Activated CD8-positive, alpha-beta T cell treated with anti-CD3 and anti-CD28 coated beads, Interleukin-2, amount 10 ng/mL, durations not matched to agents 7 days and 5 days (primary cell): Measurements from ENCODE around the gene UBE4A. TPM values are rescaled to one million over a fixed set of nuclear protein-coding genes. Genes with fewer than 3 reads are reported as not detected.
A peak's percentile ranks its signal among the peaks of the same experiment; 100 is the strongest.

Experiments
- ATAC-seq: fragments of 150-1000 bp; cut with Tn5 transposase; one replicate; pipeline ENCODE4 v1.10.0; 2021; ENCODE audit warnings: moderate library complexity
- CTCF ChIA-PET: fragments of 350-600 bp; sonication (Branson Sonifier 250); formaldehyde crosslinking; loops from one replicate; lab custom pipeline; 2021; ENCODE audit warnings: antibody characterized with exemption; lab: Charles Lee
- POLR2A ChIA-PET: fragments of 350-600 bp; sonication (Branson Sonifier 250); formaldehyde crosslinking; loops from one replicate; lab custom pipeline; 2021; ENCODE audit warnings: antibody characterized with exemption; lab: Charles Lee
- DNase-seq: peaks from one replicate; pipeline ENCODE4 v3.0.0-alpha.2; 2020
- H3K27ac Mint-ChIP-seq: one replicate; pipeline ENCODE4 v1.8.0; 2021; ENCODE audit warnings: mild to moderate bottlenecking, mixed read lengths
- H3K27me3 Mint-ChIP-seq: one replicate; pipeline ENCODE4 v1.8.0; 2021; ENCODE audit warnings: low read depth, mixed read lengths
- H3K36me3 Mint-ChIP-seq: one replicate; pipeline ENCODE4 v1.8.0; 2021; ENCODE audit warnings: low read depth, mixed read lengths
- H3K4me1 Mint-ChIP-seq: one replicate; pipeline ENCODE4 v1.8.0; 2021; ENCODE audit warnings: low read depth, mixed read lengths
- H3K4me3 Mint-ChIP-seq: one replicate; pipeline ENCODE4 v1.8.0; 2021; ENCODE audit warnings: mild to moderate bottlenecking, mixed read lengths
- H3K9me3 Mint-ChIP-seq: one replicate; pipeline ENCODE4 v1.8.0; 2022; ENCODE audit warnings: mixed read lengths; ENCODE audit not compliant: insufficient read depth
- total RNA-seq, 2 experiments: library from RNA; stranded (reverse); gene quantifications; one replicate each; pipeline ENCODE4 v1.2.3, GENCODE V29; 2021

UBE4A gene
- total RNA-seq, 2 experiments from 2014 or later = 38.5 to 39.8 TPM

DNA sequence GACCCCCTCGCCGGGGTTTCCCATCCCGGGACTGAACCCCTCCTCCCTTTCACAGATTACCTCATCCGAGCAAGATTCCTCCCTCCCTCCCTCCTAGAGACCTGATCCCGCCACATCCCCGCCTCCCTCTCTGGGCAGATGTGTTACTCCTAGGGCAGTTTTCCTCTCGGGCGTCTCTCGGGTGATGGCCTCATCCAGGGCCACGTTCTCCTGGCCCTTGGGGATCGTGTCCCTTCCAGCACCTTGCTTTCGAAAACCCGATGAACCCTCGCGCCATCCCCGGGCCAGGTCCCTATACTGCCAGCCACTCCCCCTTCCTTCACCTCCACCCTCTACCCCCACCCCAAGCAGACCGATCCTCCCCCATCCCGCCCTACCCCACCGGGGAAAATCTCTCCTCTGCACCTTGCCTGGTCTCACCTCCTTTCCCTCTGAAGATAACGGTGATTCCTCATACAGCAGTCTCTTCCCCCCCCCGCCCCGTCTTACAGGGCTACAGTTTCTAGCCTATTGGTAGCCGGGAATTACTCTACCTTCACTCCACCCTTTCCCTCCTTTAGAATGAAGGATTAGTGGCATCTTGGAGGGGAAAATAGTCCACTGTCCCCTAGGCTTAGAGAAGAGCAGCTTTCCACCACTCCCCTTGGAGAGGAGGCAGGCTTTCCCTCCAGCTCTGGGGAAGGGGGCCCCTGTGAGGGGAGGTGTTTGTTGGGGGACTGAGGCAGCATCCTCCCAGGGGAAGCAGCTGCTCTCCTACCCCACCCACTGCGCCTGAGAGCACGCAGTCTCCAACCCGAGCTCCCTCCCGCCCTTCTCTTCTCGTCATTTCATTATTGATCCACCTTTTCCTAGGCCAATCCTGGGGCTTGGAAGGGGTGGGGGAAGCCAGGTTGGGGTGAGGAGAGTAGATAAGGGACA is 78.1 kb downstream of the UBE4A start:
- peak; percentile 64 for DNase-seq
- no peaks in the 10 kb centered on the region for H3K27me3 Mint-ChIP-seq
- ChIA-PET POLR2A (interaction anchor here (1.0 to 1.9 kb wide), 3 partner anchors 10 to 38 kb away, joined by 3 to 7 read pairs (median 5); no protein-coding TSS in a partner anchor), CTCF (interaction anchor here (1.0 to 1.7 kb wide), 3 partner anchors 11 to 39 kb away, joined by 4 read pairs; no protein-coding TSS in a partner anchor)
- ATAC-seq = no peak
- no peaks in the 10 kb centered on the region for H3K9me3 Mint-ChIP-seq
- H3K4me3 Mint-ChIP-seq = peak overlapping the region; percentile 89
- peaks cover 34% of the 10 kb centered on the region for H3K36me3 Mint-ChIP-seq
- H3K27ac Mint-ChIP-seq = peak overlapping the region; percentile 89
- H3K4me1 Mint-ChIP-seq = peaks cover 54% of the 10 kb centered on the region

DNA sequence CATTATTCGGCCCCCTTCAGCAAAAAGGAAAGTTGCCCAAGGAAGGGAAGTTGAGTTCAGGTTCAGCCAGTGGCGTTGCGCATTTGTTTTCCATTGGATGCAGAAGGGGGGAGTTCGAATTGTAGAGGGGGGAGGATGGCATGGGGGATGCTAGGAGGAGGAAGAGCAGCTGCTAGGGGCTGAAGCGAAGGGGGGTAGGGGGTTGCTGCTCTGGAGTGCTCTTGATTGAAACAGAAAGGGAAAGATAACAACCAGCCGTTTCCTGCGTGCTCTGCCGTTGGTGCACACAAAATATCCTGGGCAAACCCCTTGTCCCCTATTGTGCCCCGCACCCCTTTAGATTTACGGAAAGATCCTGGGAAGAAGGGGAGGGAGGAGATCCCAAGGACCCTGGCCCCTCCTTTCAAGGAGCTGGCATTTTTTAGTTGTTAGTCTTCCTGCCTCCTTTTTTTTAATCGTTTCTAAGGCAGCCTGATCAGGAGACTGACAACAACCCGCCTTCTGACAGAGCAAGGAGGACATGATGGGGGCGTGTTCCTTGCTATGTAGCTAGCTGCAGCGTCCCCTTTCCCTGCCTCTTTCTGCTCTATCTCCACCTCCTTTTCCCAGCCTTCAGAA is 79.0 kb downstream of the UBE4A start:
- CTCF ChIA-PET = interaction anchor here (0.9 to 1.9 kb wide), 5 partner anchors 10 to 40 kb away, joined by 3 to 11 read pairs (median 4); no protein-coding TSS in a partner anchor
- Mint-ChIP-seq H3K36me3 (peaks cover 34% of the 10 kb centered on the region), H3K4me1 (peaks cover 64% of the 10 kb centered on the region), H3K9me3 (no peaks in the 10 kb centered on the region), H3K27ac (peak overlapping the region; percentile 89), H3K27me3 (no peaks in the 10 kb centered on the region), H3K4me3 (peak overlapping the region; percentile 89)
- POLR2A ChIA-PET = interaction anchor here (1.0 to 1.9 kb wide), 3 partner anchors 9 to 39 kb away, joined by 3 to 7 read pairs (median 5); no protein-coding TSS in a partner anchor
- ATAC-seq (peak; percentile 26), DNase-seq (peak; percentile 74)

DNA sequence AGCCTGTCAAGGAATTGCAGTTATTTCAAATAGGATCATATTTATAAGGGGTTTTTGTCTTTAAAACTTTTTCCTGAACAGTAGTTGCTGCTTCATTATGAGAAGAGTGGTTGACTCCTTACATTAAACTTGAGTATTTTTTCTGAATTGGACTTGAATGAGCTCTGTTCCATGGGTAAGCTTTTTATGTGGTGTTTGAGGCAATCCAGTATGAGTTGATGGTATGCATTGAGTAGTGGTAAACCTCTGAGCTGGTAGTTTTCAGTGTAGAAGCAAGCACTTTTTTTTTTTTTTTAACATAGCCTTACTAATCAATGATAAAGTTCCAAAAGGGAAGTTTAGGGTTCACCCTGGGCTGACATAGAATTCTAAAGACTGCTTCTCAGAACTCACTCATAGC is 80.2 kb downstream of the UBE4A start:
- H3K27ac Mint-ChIP-seq = peak overlapping the region; percentile 69
- no peak for DNase-seq
- H3K4me3 Mint-ChIP-seq = peak overlapping the region; percentile 89
- H3K9me3 Mint-ChIP-seq = no peaks in the 10 kb centered on the region
- POLR2A ChIA-PET = interaction anchor here (0.6 kb wide), 1 partner anchor 287 kb away, joined by 5 read pairs; the partner anchor contains the start of gene SCN4B
- ATAC-seq = no peak
- CTCF ChIA-PET = interaction anchor here (1.0 to 1.9 kb wide), 7 partner anchors 8 to 49 kb away, joined by 3 to 11 read pairs (median 3); no protein-coding TSS in a partner anchor
- peaks cover 65% of the 10 kb centered on the region for H3K4me1 Mint-ChIP-seq
- peaks cover 36% of the 10 kb centered on the region for H3K36me3 Mint-ChIP-seq
- no peaks in the 10 kb centered on the region for H3K27me3 Mint-ChIP-seq

DNA sequence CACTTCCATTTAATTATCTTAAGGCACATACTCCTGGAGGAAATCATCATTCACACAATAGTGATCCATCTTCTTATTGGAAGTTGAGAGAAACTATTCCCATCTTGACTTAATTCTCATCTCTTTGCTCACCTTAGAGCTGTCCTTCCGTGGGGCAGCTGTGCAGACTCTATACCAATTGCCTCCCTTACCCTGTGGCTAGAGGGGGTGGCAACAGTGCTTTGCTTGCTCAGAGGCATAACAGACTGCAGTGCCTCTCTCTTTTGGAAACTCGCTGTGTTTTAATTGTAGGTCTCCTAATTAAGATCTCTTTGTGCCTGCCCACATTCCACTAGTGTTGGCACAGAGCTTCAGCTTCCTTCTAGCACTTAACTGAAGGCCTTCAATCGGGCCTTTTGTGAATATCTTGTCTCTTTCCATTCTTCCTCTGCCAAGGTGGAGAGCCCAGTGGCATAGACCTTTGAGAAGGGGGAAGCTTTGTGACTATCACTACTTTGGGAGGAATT is 82.4 kb downstream of the UBE4A start:
- Mint-ChIP-seq H3K36me3 (peaks cover 47% of the 10 kb centered on the region), H3K4me3 (no peak overlapping the region), H3K4me1 (peaks cover 72% of the 10 kb centered on the region), H3K9me3 (no peaks in the 10 kb centered on the region), H3K27me3 (no peaks in the 10 kb centered on the region), H3K27ac (peak overlapping the region; percentile 4)
- DNase-seq (no peak), ATAC-seq (no peak)
- CTCF ChIA-PET = interaction anchor here (0.6 to 2.3 kb wide), 3 partner anchors 43 to 71 kb away, joined by 3 to 7 read pairs (median 4); no protein-coding TSS in a partner anchor
- POLR2A ChIA-PET = interaction anchor here (0.6 to 1.2 kb wide), 3 partner anchors 41 to 653 kb away, joined by 3 to 7 read pairs (median 3); a partner anchor contains a TSS

DNA sequence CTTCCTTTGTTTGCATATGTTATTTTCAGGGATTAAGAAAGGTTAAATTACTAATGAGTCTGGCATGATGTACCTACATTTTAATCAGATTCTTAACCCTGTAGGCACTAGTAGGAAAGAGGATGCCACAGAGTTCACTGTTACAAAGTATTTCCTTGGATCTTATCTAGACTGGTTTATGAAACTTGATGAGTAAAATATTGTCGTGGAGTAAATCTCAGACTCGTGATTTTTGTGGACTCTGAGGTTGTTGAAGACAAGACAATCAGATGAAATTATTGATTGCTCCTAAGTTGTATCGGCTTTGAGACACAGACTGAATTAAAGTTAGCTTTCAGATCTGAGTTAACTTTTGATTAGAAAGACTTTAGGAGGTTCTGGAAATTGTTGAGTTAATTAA is 82.9 kb downstream of the UBE4A start:
- peaks cover 77% of the 10 kb centered on the region for H3K4me1 Mint-ChIP-seq
- H3K9me3 Mint-ChIP-seq = no peaks in the 10 kb centered on the region
- H3K27me3 Mint-ChIP-seq = no peaks in the 10 kb centered on the region
- no peak overlapping the region for H3K4me3 Mint-ChIP-seq
- peak overlapping the region; percentile 4 for H3K27ac Mint-ChIP-seq
- POLR2A ChIA-PET = interaction anchor here (0.6 to 1.2 kb wide), 3 partner anchors 41 to 653 kb away, joined by 3 to 7 read pairs (median 3); a partner anchor contains a TSS
- peaks cover 49% of the 10 kb centered on the region for H3K36me3 Mint-ChIP-seq
- no peak for DNase-seq
- CTCF ChIA-PET = interaction anchor here (0.6 to 2.3 kb wide), 3 partner anchors 44 to 71 kb away, joined by 3 to 7 read pairs (median 4); no protein-coding TSS in a partner anchor
- no peak for ATAC-seq

DNA sequence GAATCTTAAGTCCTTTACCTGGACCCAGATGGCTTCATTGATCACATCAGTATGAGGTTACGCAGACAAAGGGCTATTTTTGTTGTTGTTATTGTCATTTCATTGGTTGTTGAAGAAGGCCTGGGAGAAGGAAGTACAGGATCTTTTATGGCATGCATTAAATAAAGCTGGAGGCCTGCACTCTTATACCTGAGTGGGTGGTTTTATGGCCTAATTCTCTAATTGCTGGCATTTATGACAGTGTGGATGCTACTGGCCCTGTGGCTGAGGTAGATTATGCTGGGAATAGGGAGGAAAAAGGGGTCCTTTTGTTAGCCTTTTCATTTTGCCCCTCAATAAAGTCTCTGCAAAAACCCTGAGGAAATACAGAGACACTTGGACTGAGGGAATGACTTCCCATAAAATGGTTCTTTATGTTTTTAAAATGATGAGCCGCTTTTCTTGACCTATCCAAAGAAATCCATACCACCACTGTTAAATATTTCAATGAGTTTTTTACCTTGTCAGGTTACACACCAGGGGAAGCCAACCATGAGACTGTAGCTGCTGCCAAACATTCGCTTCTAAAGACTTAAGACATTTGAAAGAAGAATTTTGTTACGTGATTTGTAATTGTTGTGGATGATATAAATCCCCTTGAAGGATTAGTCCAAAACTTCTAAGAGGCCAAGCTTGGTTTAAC is 83.6 kb downstream of the UBE4A start:
- DNase-seq = no peak
- Mint-ChIP-seq H3K9me3 (no peaks in the 10 kb centered on the region), H3K27me3 (no peaks in the 10 kb centered on the region), H3K27ac (no peak overlapping the region), H3K4me3 (no peak overlapping the region), H3K4me1 (peaks cover 84% of the 10 kb centered on the region), H3K36me3 (peaks cover 53% of the 10 kb centered on the region)
- POLR2A ChIA-PET = interaction anchor here (1.1 to 1.2 kb wide), 2 partner anchors 17 to 652 kb away, joined by 3 to 7 read pairs; a partner anchor contains a TSS
- CTCF ChIA-PET = interaction anchor here (1.1 to 2.3 kb wide), 2 partner anchors 37 to 45 kb away, joined by 3 to 7 read pairs; no protein-coding TSS in a partner anchor
- no peak for ATAC-seq

DNA sequence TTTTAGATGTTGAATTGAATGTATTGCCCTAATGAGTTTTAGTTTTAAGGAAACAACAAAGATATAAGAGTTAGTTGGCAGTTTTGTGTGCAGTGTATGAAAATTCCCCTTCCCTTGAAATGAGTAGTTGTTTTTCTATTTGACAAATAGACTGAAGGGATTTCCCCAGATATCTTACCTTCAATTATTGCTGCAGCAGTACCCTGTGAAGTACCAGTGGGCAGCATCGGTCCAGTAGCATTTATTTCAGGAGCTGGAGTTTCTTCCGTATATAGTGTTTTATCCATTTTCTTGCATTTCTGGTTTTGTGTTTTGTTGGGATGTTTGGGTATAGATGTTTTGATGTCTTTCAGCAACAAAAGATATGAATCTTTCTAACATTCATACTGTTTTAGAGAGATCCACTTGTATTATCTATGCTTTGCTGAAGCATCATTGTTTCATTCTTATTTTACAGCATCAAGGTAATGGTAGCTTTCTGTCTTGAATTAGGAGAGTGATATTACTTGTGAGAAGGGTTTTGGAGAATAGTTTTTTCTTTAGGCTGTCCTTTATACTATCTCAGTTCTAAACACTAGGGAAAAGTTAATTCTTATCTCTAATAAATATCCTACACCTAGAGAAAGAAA is 84.3 kb downstream of the UBE4A start:
- Mint-ChIP-seq H3K4me1 (peaks cover 89% of the 10 kb centered on the region), H3K36me3 (peaks cover 57% of the 10 kb centered on the region), H3K4me3 (no peak overlapping the region), H3K9me3 (no peaks in the 10 kb centered on the region), H3K27me3 (no peaks in the 10 kb centered on the region), H3K27ac (no peak overlapping the region)
- ChIA-PET POLR2A (interaction anchor here (1.1 kb wide), 1 partner anchor 17 kb away, joined by 3 read pairs; no protein-coding TSS in a partner anchor), CTCF (interaction anchor here (0.9 to 2.8 kb wide), 7 partner anchors 9 to 148 kb away, joined by 3 to 9 read pairs (median 4); no protein-coding TSS in a partner anchor)
- no peak for DNase-seq
- ATAC-seq = no peak

DNA sequence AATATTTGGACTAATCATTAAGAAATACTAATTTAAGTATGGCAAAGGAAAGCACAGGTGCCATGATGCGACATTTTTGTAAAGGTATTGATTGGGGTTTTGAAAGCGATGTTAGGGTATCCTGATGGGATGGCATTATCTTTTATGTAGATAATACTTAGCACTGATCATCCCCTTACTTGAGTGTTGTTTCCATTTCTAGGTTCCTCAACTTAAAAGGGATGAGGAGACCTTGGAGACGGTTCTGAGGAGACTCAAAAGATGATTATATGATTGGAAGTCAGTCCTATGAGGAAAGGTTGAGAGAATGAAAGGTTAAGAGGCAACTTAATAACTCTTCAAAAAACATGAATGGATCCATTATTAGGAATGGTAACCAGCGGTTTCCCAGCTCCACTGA is 88.0 kb downstream of the UBE4A start:
- POLR2A ChIA-PET = interaction anchor here (0.6 to 1.7 kb wide), 4 partner anchors 9 to 465 kb away, joined by 3 to 15 read pairs (median 4); partner anchors contain the start of gene KMT2A
- Mint-ChIP-seq H3K27ac (peak overlapping the region; percentile 19), H3K9me3 (no peaks in the 10 kb centered on the region), H3K4me3 (no peak overlapping the region), H3K4me1 (peaks cover 67% of the 10 kb centered on the region), H3K27me3 (no peaks in the 10 kb centered on the region), H3K36me3 (peaks cover 48% of the 10 kb centered on the region)
- DNase-seq (no peak), ATAC-seq (no peak)
- CTCF ChIA-PET = interaction anchor here (1.0 to 1.7 kb wide), 6 partner anchors 8 to 152 kb away, joined by 3 to 11 read pairs (median 5); partner anchors contain the start of gene KMT2A

DNA sequence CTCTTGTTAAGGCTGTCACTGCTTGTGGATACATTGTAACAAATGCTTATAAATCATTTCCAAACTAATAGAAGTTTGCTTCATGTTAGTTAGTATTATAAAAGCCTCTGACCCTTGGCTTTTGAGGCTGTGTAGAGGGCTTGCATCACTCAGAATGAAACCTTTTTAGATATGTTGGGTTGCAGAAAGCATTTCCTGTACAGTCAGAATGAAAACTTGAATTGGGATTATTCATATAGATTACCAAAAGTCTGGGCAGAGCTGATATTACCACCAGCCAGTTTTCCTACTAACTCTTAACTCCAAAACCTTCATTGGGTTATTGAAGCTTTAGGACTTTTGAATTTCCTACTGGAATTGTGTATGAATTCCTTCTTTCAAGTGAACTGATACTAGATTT is 88.9 kb downstream of the UBE4A start:
- H3K36me3 Mint-ChIP-seq = peaks cover 54% of the 10 kb centered on the region
- H3K9me3 Mint-ChIP-seq = no peaks in the 10 kb centered on the region
- ATAC-seq = peak; percentile 91
- ChIA-PET POLR2A (interaction anchor here (1.0 to 1.7 kb wide), 4 partner anchors 10 to 14 kb away, joined by 3 to 15 read pairs (median 4); partner anchors contain the start of gene KMT2A), CTCF (interaction anchor here (0.7 to 1.7 kb wide), 8 partner anchors 9 to 276 kb away, joined by 3 to 11 read pairs (median 4); partner anchors contain the start of gene KMT2A)
- peak; percentile 28 for DNase-seq
- peak overlapping the region; percentile 33 for H3K27ac Mint-ChIP-seq
- peak overlapping the region; percentile 20 for H3K4me3 Mint-ChIP-seq
- peaks cover 59% of the 10 kb centered on the region for H3K4me1 Mint-ChIP-seq
- no peaks in the 10 kb centered on the region for H3K27me3 Mint-ChIP-seq
